Mesothelial cell of epicardium (in vitro differentiated cells): ENCODE measurements around the gene HAO1. TPM values are rescaled to one million over a fixed set of nuclear protein-coding genes. Genes with fewer than 3 reads are reported as not detected.
A peak's percentile ranks its signal among the peaks of the same experiment; 100 is the strongest.

Source experiments
- DNase-seq, 2 experiments: peaks; one replicate each; pipeline ENCODE4 v3.0.0; 2021; ENCODE audit warnings: low spot score in 2 of 2; ENCODE audit not compliant: unreplicated experiment in 2 of 2
- H3K27ac Mint-ChIP-seq: 2 replicates; pipeline ENCODE4 v1.8.0; 2021; ENCODE audit warnings: mixed read lengths
- H3K27me3 Mint-ChIP-seq: 2 replicates; pipeline ENCODE4 v1.8.0; 2021; ENCODE audit warnings: low read depth, mixed read lengths
- H3K36me3 Mint-ChIP-seq: 2 replicates; pipeline ENCODE4 v1.8.0; 2021; ENCODE audit warnings: mixed read lengths
- H3K4me1 Mint-ChIP-seq: 2 replicates; pipeline ENCODE4 v1.8.0; 2021; ENCODE audit warnings: mixed read lengths
- H3K4me3 Mint-ChIP-seq: 2 replicates; pipeline ENCODE4 v1.8.0; 2021; ENCODE audit warnings: mild to moderate bottlenecking, moderate library complexity, mixed read lengths
- H3K9me3 Mint-ChIP-seq: 2 replicates; pipeline ENCODE4 v1.8.0; 2021; ENCODE audit warnings: mixed read lengths
- CTCF ChIP-seq: fragments of 200-600 bp; sonication (generic); IDR thresholded peaks from one replicate; pipeline ENCODE4 v1.5.0; 2021; ENCODE audit warnings: antibody characterized with exemption; ENCODE audit not compliant: unreplicated experiment
- total RNA-seq: library from RNA; stranded (reverse); gene quantifications from 3 replicates; pipeline ENCODE4 v1.2.1, GENCODE V29; 2021

HAO1 gene
- total RNA-seq, 1 donor from 2014 or later = not detected

GRCh38 chr20:7926767-7927166 lies 13.5 kb downstream of the HAO1 start:
- DNase-seq = no peak
- H3K4me3 Mint-ChIP-seq = no peak overlapping the region
- peak; percentile 38 for TF ChIP-seq CTCF
- H3K27me3 Mint-ChIP-seq = peaks cover 26% of the 10 kb centered on the region
- H3K36me3 Mint-ChIP-seq = no peaks in the 10 kb centered on the region
- no peaks in the 10 kb centered on the region for H3K9me3 Mint-ChIP-seq
- no peak overlapping the region for H3K27ac Mint-ChIP-seq
- H3K4me1 Mint-ChIP-seq = no peaks in the 10 kb centered on the region

GRCh38 chr20:7926323-7926722 lies 13.9 kb downstream of the HAO1 start:
- no peak overlapping the region for H3K27ac Mint-ChIP-seq
- H3K36me3 Mint-ChIP-seq = no peaks in the 10 kb centered on the region
- peaks cover 26% of the 10 kb centered on the region for H3K27me3 Mint-ChIP-seq
- H3K9me3 Mint-ChIP-seq = no peaks in the 10 kb centered on the region
- DNase-seq = no peak
- H3K4me1 Mint-ChIP-seq = no peaks in the 10 kb centered on the region
- no peak for TF ChIP-seq CTCF
- no peak overlapping the region for H3K4me3 Mint-ChIP-seq

- no peak overlapping the region for H3K27ac Mint-ChIP-seq
- no peak for TF ChIP-seq CTCF
- no peak for DNase-seq
Observed at GRCh38 chr20:7924692-7925091, 15.6 kb downstream of the HAO1 start.

DNA sequence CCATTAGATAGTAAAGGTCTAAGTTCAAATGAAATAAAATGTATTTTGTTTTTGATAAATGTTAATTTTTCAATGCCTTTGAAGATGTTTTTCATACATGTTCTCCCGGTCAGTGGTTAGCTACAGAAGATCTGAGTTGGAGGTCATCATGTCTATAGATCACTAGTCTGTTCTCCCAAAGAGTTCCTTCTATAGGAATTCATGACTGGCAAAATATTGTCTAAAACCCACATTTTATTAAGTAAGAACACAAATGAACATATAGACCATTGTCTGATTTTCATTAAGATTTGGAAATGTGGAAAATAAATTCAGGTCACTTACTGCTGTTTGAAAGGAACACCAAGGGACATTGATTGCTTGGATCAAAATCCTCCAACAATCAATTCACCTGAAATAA lies 23.6 kb downstream of the HAO1 start:
- Mint-ChIP-seq H3K4me1 (no peaks in the 10 kb centered on the region), H3K4me3 (no peak overlapping the region), H3K27me3 (peaks cover 11% of the 10 kb centered on the region), H3K27ac (no peak overlapping the region), H3K36me3 (no peaks in the 10 kb centered on the region), H3K9me3 (peaks cover 3% of the 10 kb centered on the region)
- no peak for DNase-seq
- TF ChIP-seq CTCF = no peak

More at GRCh38 chr20:7924692-7925091, 15.6 kb downstream of the HAO1 start:
- H3K36me3 Mint-ChIP-seq = no peaks in the 10 kb centered on the region
- no peaks in the 10 kb centered on the region for H3K4me1 Mint-ChIP-seq
- peaks cover 3% of the 10 kb centered on the region for H3K9me3 Mint-ChIP-seq
- H3K4me3 Mint-ChIP-seq = no peak overlapping the region
- H3K27me3 Mint-ChIP-seq = peaks cover 16% of the 10 kb centered on the region

GRCh38 chr20:7912551-7912950 lies 27.7 kb downstream of the HAO1 start:
- Mint-ChIP-seq H3K27me3 (peaks cover 5% of the 10 kb centered on the region), H3K27ac (no peak overlapping the region), H3K4me3 (no peak overlapping the region), H3K4me1 (no peaks in the 10 kb centered on the region), H3K36me3 (no peaks in the 10 kb centered on the region), H3K9me3 (no peaks in the 10 kb centered on the region)
- no peak for DNase-seq
- TF ChIP-seq CTCF = no peak
